WTC11 (cell line): Measurements from ENCODE around the gene PCED1A. TPM values are rescaled to one million over a fixed set of nuclear protein-coding genes. Genes with fewer than 3 reads are reported as not detected.

Experiments
- ATAC-seq: fragments of 200-7000 bp; cut with Tn5 transposase; 2 replicates; pipeline ENCODE4 v1.10.0; 2021; ENCODE audit warnings: mild to moderate bottlenecking, moderate library complexity
- CTCF ChIA-PET: fragments of 300-600 bp; sonication (Branson Sonifier 250); formaldehyde crosslinking; loops from one replicate; lab custom pipeline; 2021; ENCODE audit warnings: antibody characterized with exemption; lab: Charles Lee
- POLR2A ChIA-PET: fragments of 350-600 bp; sonication (Branson Sonifier 250); formaldehyde crosslinking; loops from one replicate; lab custom pipeline; 2021; ENCODE audit warnings: antibody characterized with exemption; lab: Charles Lee
- DNase-seq: peaks from one replicate; pipeline ENCODE4 v3.0.0; 2021; ENCODE audit warnings: low spot score
- H3K27ac Mint-ChIP-seq: 2 replicates; pipeline ENCODE4 v1.8.0; 2021; ENCODE audit warnings: mixed read lengths
- H3K27me3 Mint-ChIP-seq: 2 replicates; pipeline ENCODE4 v1.8.0; 2021; ENCODE audit warnings: low read depth, mild to moderate bottlenecking, moderate library complexity, mixed read lengths
- H3K36me3 Mint-ChIP-seq: 2 replicates; pipeline ENCODE4 v1.8.0; 2021; ENCODE audit warnings: mixed read lengths
- H3K4me1 Mint-ChIP-seq: 2 replicates; pipeline ENCODE4 v1.8.0; 2022; ENCODE audit warnings: mixed read lengths
- H3K4me3 Mint-ChIP-seq: 2 replicates; pipeline ENCODE4 v1.8.0; 2021; ENCODE audit warnings: mild to moderate bottlenecking, moderate library complexity, mixed read lengths
- H3K9me3 Mint-ChIP-seq: 2 replicates; pipeline ENCODE4 v1.8.0; 2021; ENCODE audit warnings: mixed read lengths
- AFF4 ChIP-seq: sonication (generic); formaldehyde crosslinking; IDR thresholded peaks from 2 replicates; pipeline ENCODE4 v1.8.1; 2023; ENCODE audit warnings: mild to moderate bottlenecking, missing genetic modification reagents, borderline replicate concordance
- ATF2 ChIP-seq: sonication (generic); formaldehyde crosslinking; IDR thresholded peaks from 2 replicates; pipeline ENCODE4 v1.8.1; 2022; ENCODE audit warnings: low read depth, missing genetic modification reagents, borderline replicate concordance
- GABPB1 ChIP-seq: sonication (generic); formaldehyde crosslinking; IDR thresholded peaks from 2 replicates; pipeline ENCODE4 v1.8.1; 2023; ENCODE audit warnings: mild to moderate bottlenecking, missing genetic modification reagents
- JAZF1 ChIP-seq: fragments of 250-450 bp; sonication (Bioruptor Pico); IDR thresholded peaks from 2 replicates; pipeline ENCODE4 v1.9.0; 2021; ENCODE audit warnings: moderate library complexity, mild to moderate bottlenecking, inconsistent platforms
- KAT7 ChIP-seq: sonication (generic); formaldehyde crosslinking; IDR thresholded peaks from 2 replicates; pipeline ENCODE4 v1.8.1; 2023; ENCODE audit warnings: missing genetic modification reagents, mild to moderate bottlenecking, borderline replicate concordance
- MYBL2 ChIP-seq: sonication (generic); formaldehyde crosslinking; IDR thresholded peaks from 2 replicates; pipeline ENCODE4 v1.8.1; 2023; ENCODE audit warnings: mild to moderate bottlenecking, moderate library complexity, missing genetic modification reagents
- NFE2L1 ChIP-seq: sonication (generic); formaldehyde crosslinking; IDR thresholded peaks from 2 replicates; pipeline ENCODE4 v1.8.1; 2023; ENCODE audit warnings: missing genetic modification reagents
- SMAD3 ChIP-seq: sonication (generic); formaldehyde crosslinking; IDR thresholded peaks from 2 replicates; pipeline ENCODE4 v1.8.0; 2022; ENCODE audit warnings: missing genetic modification reagents, mild to moderate bottlenecking, borderline replicate concordance
- SOX15 ChIP-seq: fragments of 250-450 bp; sonication (Bioruptor Pico); IDR thresholded peaks from 2 replicates; pipeline ENCODE4 v1.9.0; 2021; ENCODE audit warnings: mild to moderate bottlenecking
- ZMAT4 ChIP-seq: fragments of 250-450 bp; sonication (Bioruptor Pico); IDR thresholded peaks from 2 replicates; pipeline ENCODE4 v1.9.0; 2021; ENCODE audit warnings: mild to moderate bottlenecking
- ZNF138 ChIP-seq: sonication (generic); formaldehyde crosslinking; conservative IDR thresholded peaks from 2 replicates; pipeline ENCODE4 v1.8.1; 2022; ENCODE audit warnings: mild to moderate bottlenecking, moderate library complexity, missing genetic modification reagents
- ZNF232 ChIP-seq: sonication (generic); formaldehyde crosslinking; IDR thresholded peaks from 2 replicates; pipeline ENCODE4 v1.8.0; 2022; ENCODE audit warnings: mild to moderate bottlenecking, missing genetic modification reagents
- ZNF281 ChIP-seq: sonication (generic); formaldehyde crosslinking; IDR thresholded peaks from 2 replicates; pipeline ENCODE4 v1.8.0; 2023; ENCODE audit warnings: mild to moderate bottlenecking, missing genetic modification reagents
- total RNA-seq: library from RNA; stranded (reverse); gene quantifications from 3 replicates; pipeline ENCODE4 v1.2.3, GENCODE V29; 2021
- TF ChIP-seq, protein P1 (sequence below): fragments of 200-600 bp; IDR thresholded peaks from 2 replicates; pipeline ENCODE4 v1.8.0; 2022; ENCODE audit warnings: antibody characterized with exemption
- TF ChIP-seq, protein P2 (sequence below): sonication (generic); formaldehyde crosslinking; IDR thresholded peaks from 2 replicates; pipeline ENCODE4 v1.8.1; 2022; ENCODE audit warnings: mild to moderate bottlenecking, missing genetic modification reagents, moderate library complexity, borderline replicate concordance
- TF ChIP-seq, protein P3 (sequence below): sonication (generic); formaldehyde crosslinking; IDR thresholded peaks from 2 replicates; pipeline ENCODE4 v1.8.1; 2022; ENCODE audit warnings: mild to moderate bottlenecking, moderate library complexity, missing genetic modification reagents

The PCED1A gene
- total RNA-seq, 1 experiment from 2014 or later: 19.7 TPM

GRCh38 chr20:2867081-2867864, 26.8 kb upstream of the PCED1A start:
- POLR2A ChIA-PET: no interaction called here
- DNase-seq (no peak), ATAC-seq (no peak)
- peaks cover 17% of the 10 kb centered on the region for H3K27me3 Mint-ChIP-seq
- TF ChIP-seq MYBL2 (CRISPR knock-in tag): no peak
- no peak for TF ChIP-seq SMAD3 (CRISPR knock-in tag)
- no peak for TF ChIP-seq ZNF281
- no peak for TF ChIP-seq ZNF138 (CRISPR knock-in tag)
- TF ChIP-seq, protein P1, sequence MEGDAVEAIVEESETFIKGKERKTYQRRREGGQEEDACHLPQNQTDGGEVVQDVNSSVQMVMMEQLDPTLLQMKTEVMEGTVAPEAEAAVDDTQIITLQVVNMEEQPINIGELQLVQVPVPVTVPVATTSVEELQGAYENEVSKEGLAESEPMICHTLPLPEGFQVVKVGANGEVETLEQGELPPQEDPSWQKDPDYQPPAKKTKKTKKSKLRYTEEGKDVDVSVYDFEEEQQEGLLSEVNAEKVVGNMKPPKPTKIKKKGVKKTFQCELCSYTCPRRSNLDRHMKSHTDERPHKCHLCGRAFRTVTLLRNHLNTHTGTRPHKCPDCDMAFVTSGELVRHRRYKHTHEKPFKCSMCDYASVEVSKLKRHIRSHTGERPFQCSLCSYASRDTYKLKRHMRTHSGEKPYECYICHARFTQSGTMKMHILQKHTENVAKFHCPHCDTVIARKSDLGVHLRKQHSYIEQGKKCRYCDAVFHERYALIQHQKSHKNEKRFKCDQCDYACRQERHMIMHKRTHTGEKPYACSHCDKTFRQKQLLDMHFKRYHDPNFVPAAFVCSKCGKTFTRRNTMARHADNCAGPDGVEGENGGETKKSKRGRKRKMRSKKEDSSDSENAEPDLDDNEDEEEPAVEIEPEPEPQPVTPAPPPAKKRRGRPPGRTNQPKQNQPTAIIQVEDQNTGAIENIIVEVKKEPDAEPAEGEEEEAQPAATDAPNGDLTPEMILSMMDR: no peak
- no peak for TF ChIP-seq ZNF232 (CRISPR knock-in tag)
- no peak for TF ChIP-seq KAT7 (CRISPR knock-in tag)
- TF ChIP-seq, all 79 proteins: peak for 0
- no peaks in the 10 kb centered on the region for H3K36me3 Mint-ChIP-seq
- no peaks in the 10 kb centered on the region for H3K9me3 Mint-ChIP-seq
- no peak overlapping the region for H3K27ac Mint-ChIP-seq
- CTCF ChIA-PET: interaction anchor here (0.9 to 1.3 kb wide), 2 partner anchors 15 kb away, joined by 3 read pairs; no protein-coding TSS in a partner anchor
- H3K4me3 Mint-ChIP-seq: no peak overlapping the region
- peaks cover 9% of the 10 kb centered on the region for H3K4me1 Mint-ChIP-seq

DNA sequence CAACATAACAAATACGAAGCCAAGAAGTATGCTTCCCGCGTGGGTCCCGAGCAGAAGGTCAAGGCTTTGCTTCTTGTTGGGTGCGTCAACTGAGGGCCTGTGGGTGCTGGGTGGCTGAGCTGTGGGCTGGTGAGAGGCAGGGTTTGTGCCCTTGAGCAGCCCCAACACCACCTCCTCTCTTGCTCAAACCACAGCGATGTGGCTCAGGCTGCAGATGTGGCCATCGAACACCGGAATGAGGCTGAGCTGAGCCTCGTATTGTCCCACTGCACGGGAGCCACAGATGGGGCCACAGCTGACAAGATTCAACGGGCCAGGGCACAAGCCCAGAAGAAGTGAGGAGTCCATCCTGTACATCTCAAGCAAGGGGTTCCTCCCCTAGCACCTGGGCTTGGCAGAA, 25.8 kb upstream of the PCED1A start:
- Mint-ChIP-seq H3K27ac (no peak overlapping the region), H3K27me3 (peaks cover 9% of the 10 kb centered on the region), H3K36me3 (no peaks in the 10 kb centered on the region), H3K4me1 (peaks cover 4% of the 10 kb centered on the region; the same call in 1 of the 2 replicates), H3K4me3 (no peak overlapping the region), H3K9me3 (no peaks in the 10 kb centered on the region)
- CTCF ChIA-PET: interaction anchor here (0.9 to 2.2 kb wide), 7 partner anchors 10 to 203 kb away, joined by 3 to 8 read pairs (median 4); no protein-coding TSS in a partner anchor
- DNase-seq: no peak
- TF ChIP-seq ZNF138 (CRISPR knock-in tag): no peak
- POLR2A ChIA-PET: interaction anchor here (0.5 kb wide), 1 partner anchor 397 kb away, joined by 3 read pairs; no protein-coding TSS in a partner anchor
- no peak for ATAC-seq

DNA sequence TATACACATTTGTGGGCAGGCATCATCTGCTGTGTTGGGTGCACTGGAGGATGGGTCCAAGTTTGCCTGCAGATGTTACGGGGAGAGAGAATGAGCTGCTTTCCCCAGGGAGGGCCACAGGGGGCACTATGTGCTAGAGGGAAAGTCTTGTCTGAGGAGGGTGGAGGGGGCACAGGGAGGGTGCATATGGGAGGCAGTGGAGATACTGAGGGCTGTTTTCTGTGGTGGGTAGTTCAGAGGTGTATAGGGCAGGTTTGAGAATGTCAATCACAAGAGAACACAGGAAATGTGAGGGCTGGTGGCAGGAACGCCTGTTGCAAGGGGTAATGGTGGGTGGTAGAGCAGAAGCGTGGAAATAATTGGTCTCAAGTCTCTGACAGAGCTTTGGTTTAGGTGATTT, 25.2 kb upstream of the PCED1A start:
- Mint-ChIP-seq H3K4me1 (no peaks in the 10 kb centered on the region), H3K4me3 (no peak overlapping the region), H3K27me3 (peaks cover 3% of the 10 kb centered on the region; the same call in 1 of the 2 replicates), H3K36me3 (no peaks in the 10 kb centered on the region), H3K27ac (no peak overlapping the region), H3K9me3 (no peaks in the 10 kb centered on the region)
- ChIA-PET CTCF (interaction anchor here (0.5 to 2.2 kb wide), 14 partner anchors 10 to 203 kb away, joined by 3 to 8 read pairs (median 3); partner anchors contain the start of genes CPXM1 and TMEM239), POLR2A (no interaction called here)
- ATAC-seq (peak; percentile 78), DNase-seq (peak; percentile 42)
- no peak for TF ChIP-seq SOX15 (CRISPR knock-in tag)
- TF ChIP-seq ZMAT4: no peak
- TF ChIP-seq ATF2: no peak
- TF ChIP-seq NFE2L1 (CRISPR knock-in tag): no peak
- TF ChIP-seq SMAD3 (CRISPR knock-in tag): no peak
- TF ChIP-seq AFF4 (CRISPR knock-in tag): no peak
- TF ChIP-seq, protein P2, sequence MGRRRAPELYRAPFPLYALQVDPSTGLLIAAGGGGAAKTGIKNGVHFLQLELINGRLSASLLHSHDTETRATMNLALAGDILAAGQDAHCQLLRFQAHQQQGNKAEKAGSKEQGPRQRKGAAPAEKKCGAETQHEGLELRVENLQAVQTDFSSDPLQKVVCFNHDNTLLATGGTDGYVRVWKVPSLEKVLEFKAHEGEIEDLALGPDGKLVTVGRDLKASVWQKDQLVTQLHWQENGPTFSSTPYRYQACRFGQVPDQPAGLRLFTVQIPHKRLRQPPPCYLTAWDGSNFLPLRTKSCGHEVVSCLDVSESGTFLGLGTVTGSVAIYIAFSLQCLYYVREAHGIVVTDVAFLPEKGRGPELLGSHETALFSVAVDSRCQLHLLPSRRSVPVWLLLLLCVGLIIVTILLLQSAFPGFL (CRISPR knock-in tag): no peak
- TF ChIP-seq, protein P3, sequence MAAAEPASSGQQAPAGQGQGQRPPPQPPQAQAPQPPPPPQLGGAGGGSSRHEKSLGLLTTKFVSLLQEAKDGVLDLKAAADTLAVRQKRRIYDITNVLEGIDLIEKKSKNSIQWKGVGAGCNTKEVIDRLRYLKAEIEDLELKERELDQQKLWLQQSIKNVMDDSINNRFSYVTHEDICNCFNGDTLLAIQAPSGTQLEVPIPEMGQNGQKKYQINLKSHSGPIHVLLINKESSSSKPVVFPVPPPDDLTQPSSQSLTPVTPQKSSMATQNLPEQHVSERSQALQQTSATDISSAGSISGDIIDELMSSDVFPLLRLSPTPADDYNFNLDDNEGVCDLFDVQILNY (CRISPR knock-in tag): no peak
- no peak for TF ChIP-seq KAT7 (CRISPR knock-in tag)
- no peak for TF ChIP-seq JAZF1
- TF ChIP-seq GABPB1 (CRISPR knock-in tag): no peak
